Ishikawa (cell line): ENCODE measurements around the gene IL12RB2.

Experiments used
- CEBPB ChIP-seq: IDR thresholded peaks from 2 replicates; pipeline ENCODE4 v1.6.1; 2012
- CREB1 ChIP-seq: IDR thresholded peaks from 2 replicates; pipeline ENCODE4 v1.6.1; 2012; ENCODE audit warnings: low read depth
- EGR1 ChIP-seq: IDR thresholded peaks from 2 replicates; pipeline ENCODE4 v1.6.1; 2012
- EP300 ChIP-seq: IDR thresholded peaks from 2 replicates; pipeline ENCODE4 v1.6.1; 2012; ENCODE audit warnings: borderline replicate concordance
- FOXM1 ChIP-seq: IDR thresholded peaks from 2 replicates; pipeline ENCODE4 v1.6.1; 2012; ENCODE audit warnings: low read depth, borderline replicate concordance
- NFIC ChIP-seq: IDR thresholded peaks from 2 replicates; pipeline ENCODE4 v1.6.1; 2012
- RAD21 ChIP-seq: IDR thresholded peaks from 2 replicates; pipeline ENCODE4 v1.6.1; 2012; ENCODE audit warnings: low read depth
- REST ChIP-seq: IDR thresholded peaks from 2 replicates; pipeline ENCODE4 v1.6.1; 2012; ENCODE audit warnings: low read depth, mild to moderate bottlenecking
- TAF1 ChIP-seq: IDR thresholded peaks from 2 replicates; pipeline ENCODE4 v1.6.1; 2012; ENCODE audit warnings: low read depth, mild to moderate bottlenecking
- TEAD4 ChIP-seq: IDR thresholded peaks from 2 replicates; pipeline ENCODE4 v1.6.1; 2012
- YY1 ChIP-seq: IDR thresholded peaks from 2 replicates; pipeline ENCODE4 v1.6.1; 2012; ENCODE audit warnings: low read depth
- ZBTB7A ChIP-seq: IDR thresholded peaks from 2 replicates; pipeline ENCODE4 v1.6.1; 2012; ENCODE audit warnings: low read depth
- TF ChIP-seq, protein P1 (sequence below): IDR thresholded peaks from 2 replicates; pipeline ENCODE4 v1.6.1; 2012

- TF ChIP-seq, protein P1, sequence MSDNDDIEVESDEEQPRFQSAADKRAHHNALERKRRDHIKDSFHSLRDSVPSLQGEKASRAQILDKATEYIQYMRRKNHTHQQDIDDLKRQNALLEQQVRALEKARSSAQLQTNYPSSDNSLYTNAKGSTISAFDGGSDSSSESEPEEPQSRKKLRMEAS: no peak
- no peak for TF ChIP-seq CREB1
- TF ChIP-seq REST: no peak
- TF ChIP-seq EP300: no peak
- no peak for TF ChIP-seq TAF1
- TF ChIP-seq YY1: no peak
- TF ChIP-seq ZBTB7A: no peak
- no peak for TF ChIP-seq NFIC
- TF ChIP-seq TEAD4: no peak
- TF ChIP-seq CEBPB: no peak
- TF ChIP-seq EGR1: no peak
- no peak for TF ChIP-seq RAD21
- TF ChIP-seq FOXM1: no peak
These were observed 44.9 kb upstream of the IL12RB2 start for GRCh38 chr1:67262735-67263134.
